Pancreas (tissue), 10 donors: ENCODE data around the gene TUBB8B. TPM values are rescaled to one million over a fixed set of nuclear protein-coding genes. Genes with fewer than 3 reads are reported as not detected.
A peak's percentile ranks its signal among the peaks of the same experiment; 100 is the strongest.
"Not testable (repeated sequence)": the region's sequence is repeated elsewhere in the genome, so short reads cannot be mapped to it uniquely, and the experiment has no call there.

Source experiments
- ATAC-seq, 4 donors: fragments of 200-7000 bp; cut with Tn5 transposase; one replicate each; pipeline versions ENCODE4 v1.8.0 to v1.9.1; 2020; ENCODE audit warnings: mild to moderate bottlenecking in 4 of 4, moderate library complexity in 4 of 4
- DNase-seq, 6 donors: peaks; one replicate each; pipeline ENCODE4 v3.0.0-alpha.2; 2020
- FAIRE-seq: peaks from 2 replicates; lab custom pipeline; 2012; peaks lifted over from hg19 to GRCh38; lab: Jason Lieb, UNC
- H3K27ac ChIP-seq, 4 donors: fragments of 200-600 bp; sonication (generic); 1 replicate in 3 of 4; 2 replicates in 1 of 4; pipeline versions ENCODE4 v1.5.0 to v1.8.0; 2020
- H3K27me3 ChIP-seq, 4 donors: fragments of 200-600 bp; one replicate each; pipeline ENCODE4 v1.8.0; 2021
- H3K36me3 ChIP-seq, 3 donors: fragments of 200-600 bp; sonication (generic) in 1 of 3; one replicate each; pipeline versions ENCODE4 v1.5.0 to v1.8.0; 2020 to 2021
- H3K4me1 ChIP-seq, 3 donors: fragments of 200-600 bp; one replicate each; pipeline ENCODE4 v1.8.0; 2021
- H3K4me3 ChIP-seq, 4 donors: fragments of 200-600 bp; sonication (generic) in 2 of 4; one replicate each; pipeline versions ENCODE4 v1.5.0 to v1.8.0; 2020 to 2021
- H3K9me3 ChIP-seq, 4 donors: fragments of 200-600 bp; one replicate each; pipeline ENCODE4 v1.8.0; 2021
- WGBS, 2 donors: extraction: QIAGEN DNeasy Blood & Tissue Kit; methylation state at CpG; one replicate each; pipeline ENCODE4 v1.1.7; 2013; 5-methylcytosine and 5-hydroxymethylcytosine counted together
- intact Hi-C, 3 donors: fragments of 100-400 bp; cut with DNase I; formaldehyde crosslinking; loops; one replicate each; pipeline versions ENCODE4 v1.11.1 to v1.14.2; 2022
- polyA plus RNA-seq, 2 donors: library from polyadenylated mRNA; stranded (reverse); fragments of 200-250 nt; gene quantifications; one replicate each; pipeline ENCODE4 v1.2.3, GENCODE V29; 2013
- total RNA-seq, 6 donors: library from RNA; stranded (reverse); fragmentation: NEBNext Ultra II Directional in 4 of 6; extraction: Animal tissue kit (Norgen Biotek cat#: 25700) in 4 of 6; gene quantifications; one replicate each; pipeline versions ENCODE4 v1.2.1 to v1.2.4, GENCODE V29; 2021 to 2023
- donor health status: healthy with polysubstance abuse.
- donor health status: DM: no; HTN: no; CAD: no; lungs with moderate emphysema.
- donor health status: DM: no; HTN: no; CAD: no.
- donor health status: control.
- donor health status: control.
- donor health status: Bipolar disorder and iron deficiency.
- donor health status: DM: yes; HTN: yes; CAD: no.
- donor health status: DM: no; HTN: no; CAD: no.
- donor health status: DM: no; HTN: no; CAD: no.
- donor health status: DM: yes; HTN: yes; CAD: no.

The TUBB8B gene
- total and polyA plus RNA-seq, 8 donors: 0.35 to 0.80 TPM; not detected in 6

DNA sequence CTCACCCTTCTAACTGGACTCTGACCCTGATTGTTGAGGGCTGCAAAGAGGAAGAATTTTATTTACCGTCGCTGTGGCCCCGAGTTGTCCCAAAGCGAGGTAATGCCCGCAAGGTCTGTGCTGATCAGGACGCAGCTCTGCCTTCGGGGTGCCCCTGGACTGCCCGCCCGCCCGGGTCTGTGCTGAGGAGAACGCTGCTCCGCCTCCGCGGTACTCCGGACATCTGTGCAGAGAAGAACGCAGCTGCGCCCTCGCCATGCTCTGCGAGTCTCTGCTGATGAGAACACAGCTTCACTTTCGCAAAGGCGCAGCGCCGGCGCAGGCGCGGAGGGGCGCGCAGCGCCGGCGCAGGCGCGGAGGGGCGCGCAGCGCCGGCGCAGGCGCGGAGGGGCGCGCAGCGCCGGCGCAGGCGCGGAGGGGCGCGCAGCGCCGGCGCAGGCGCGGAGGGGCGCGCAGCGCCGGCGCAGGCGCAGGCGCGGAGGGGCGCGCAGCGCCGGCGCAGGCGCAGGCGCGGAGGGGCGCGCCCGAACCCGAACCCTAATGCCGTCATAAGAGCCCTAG is 38.7 kb downstream of the TUBB8B start:
- H3K4me3 ChIP-seq, FAIRE-seq, H3K27ac ChIP-seq, H3K9me3 ChIP-seq, H3K27me3 ChIP-seq, H3K4me1 ChIP-seq, H3K36me3 ChIP-seq, intact Hi-C loops: not testable (repeated sequence)
- ATAC-seq: peak in 3 of 4 donors; percentile 40 to 78 (median 69)
- peak in 3 of 6 donors; percentile 21 to 77 (median 53) for DNase-seq
- WGBS, 2 donors: 69 to 74% methylated on average over 31 to 34 of the region's 75 CpGs

DNA sequence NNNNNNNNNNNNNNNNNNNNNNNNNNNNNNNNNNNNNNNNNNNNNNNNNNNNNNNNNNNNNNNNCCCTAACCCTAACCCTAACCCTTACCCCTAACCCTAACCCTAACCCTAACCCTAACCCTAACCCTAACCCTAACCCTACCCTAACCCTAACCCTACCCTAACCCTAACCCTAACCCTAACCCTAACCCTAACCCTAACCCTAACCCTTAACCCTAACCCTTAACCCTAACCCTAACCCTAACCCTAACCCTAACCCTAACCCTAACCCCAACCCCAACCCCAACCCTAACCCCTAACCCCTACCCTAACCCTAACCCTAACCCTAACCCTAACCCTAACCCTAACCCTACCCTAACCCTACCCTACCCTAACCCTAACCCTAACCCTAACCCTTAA is 39.5 kb downstream of the TUBB8B start:
- H3K4me3 ChIP-seq, H3K36me3 ChIP-seq, H3K27me3 ChIP-seq, FAIRE-seq, H3K9me3 ChIP-seq, intact Hi-C loops, H3K27ac ChIP-seq, H3K4me1 ChIP-seq, ATAC-seq: not testable (repeated sequence)
- DNase-seq: peak in 1 of 6 donors; percentile 54

Other genes starting within 250 kb of the TUBB8B start
- gene USP14, start 108.9 kb upstream of the TUBB8B start, total RNA-seq: 10 to 100 TPM; 10.3 to 21.4 (median 16.6) TPM
- gene USP14, start 108.9 kb upstream of the TUBB8B start, polyA plus RNA-seq: 10 to 100 TPM in 1 of 2 donors, 1 to 10 TPM in 1; 6.8 to 11.6 TPM
- 10 to 100 TPM in 5 of 6 donors, 1 to 10 TPM in 1; 7.3 to 24.1 (median 15.6) TPM for gene THOC1, start 218.4 kb upstream of the TUBB8B start, total RNA-seq
- gene THOC1, start 218.4 kb upstream of the TUBB8B start, polyA plus RNA-seq: 10 to 100 TPM; 46.0 to 63.9 TPM